NCI-H526 (cell line): ENCODE data around the gene MAST1.
"Not testable (repeated sequence)": the region's sequence is repeated elsewhere in the genome, so short reads cannot be mapped to it uniquely, and the experiment has no call there.

Experiments used
- DNase-seq, 2 experiments: peaks; one replicate each; lab custom pipeline; 2025; lab: John Stamatoyannopoulos, UW

Gene MAST1

GRCh38 chr19:12838182-12838885 is at the start of gene MAST1:
Gene MAST1, plus strand, starts transcription at chr19:12838515. Its CDS starts 58 bp downstream, at chr19:12838573.
- DNase-seq = peak in 1 of 2 experiments; percentile 66

- peak in 1 of 2 experiments; percentile 23 for DNase-seq
These were observed 49.6 kb upstream of the MAST1 start for GRCh38 chr19:12788682-12789097.

GRCh38 chr19:12789098-12789903 is 49.0 kb upstream of the MAST1 start:
- DNase-seq = peak in 1 of 2 experiments; percentile 78

- DNase-seq = peak; percentile 76 to 94
These were observed 48.3 kb upstream of the MAST1 start for GRCh38 chr19:12789904-12790619.

- no peak for DNase-seq
These were observed 47.5 kb upstream of the MAST1 start for GRCh38 chr19:12790628-12791344.

- peak; percentile 73 to 93 for DNase-seq
These were observed 46.8 kb upstream of the MAST1 start, which contains the start of gene JUNB for GRCh38 chr19:12791345-12792050. Gene JUNB, plus strand, starts transcription at chr19:12791486. Its CDS starts 286 bp downstream, at chr19:12791772.

- peak; percentile 30 to 69 for DNase-seq
These were observed 46.1 kb upstream of the MAST1 start for GRCh38 chr19:12792051-12792852.

- no peak for DNase-seq
These were observed 45.4 kb upstream of the MAST1 start for GRCh38 chr19:12792853-12793289.

- DNase-seq = peak; percentile 54 to 87
These were observed 44.8 kb upstream of the MAST1 start for GRCh38 chr19:12793290-12794195.

- DNase-seq = no peak
These were observed 43.9 kb upstream of the MAST1 start for GRCh38 chr19:12794196-12794941.

GRCh38 chr19:12794971-12795381 is 43.3 kb upstream of the MAST1 start:
- no peak for DNase-seq

- DNase-seq = peak; percentile 50 to 76
These were observed 41.9 kb upstream of the MAST1 start for GRCh38 chr19:12796146-12797071.

- no peak for DNase-seq
These were observed 41.2 kb upstream of the MAST1 start for GRCh38 chr19:12797141-12797587.

GRCh38 chr19:12797607-12798006 is 40.7 kb upstream of the MAST1 start:
- not testable (repeated sequence) for DNase-seq

- DNase-seq = no peak
These were observed 38.4 kb upstream of the MAST1 start for GRCh38 chr19:12799742-12800465.

GRCh38 chr19:12800466-12800770 is 37.9 kb upstream of the MAST1 start:
- DNase-seq = no peak
